Natural killer cell (primary cell): ENCODE results near the gene TRAPPC11. TPM values are rescaled to one million over a fixed set of nuclear protein-coding genes. Genes with fewer than 3 reads are reported as not detected.

Experiments
- ATAC-seq, 3 donors: fragments of 150-1000 bp in 2 of 3; fragments of 200-7000 bp in 1 of 3; cut with Tn5 transposase; 1 replicate in 1 of 3; 2 replicates in 2 of 3; pipeline ENCODE4 v1.10.0; 2021; ENCODE audit warnings: mild to moderate bottlenecking in 2 of 3, moderate library complexity in 2 of 3
- DNase-seq, 2 donors: peaks; one replicate each; pipeline versions ENCODE4 v3.0.0 to v3.0.0-alpha.2; 2013 to 2021; ENCODE audit warnings: mixed read lengths in 1 of 2
- H3K27ac ChIP-seq: one replicate; pipeline ENCODE4 v1.5.1; 2013; ENCODE audit warnings: mild to moderate bottlenecking, low read length
- H3K27me3 ChIP-seq: one replicate; pipeline ENCODE4 v1.6.1; 2013; ENCODE audit warnings: low read length; ENCODE audit not compliant: control insufficient read depth, insufficient read depth
- H3K36me3 ChIP-seq: one replicate; pipeline ENCODE4 v1.6.1; 2013; ENCODE audit warnings: low read length; ENCODE audit not compliant: control insufficient read depth, insufficient read depth
- H3K4me1 ChIP-seq: one replicate; pipeline ENCODE4 v1.6.1; 2013; ENCODE audit warnings: low read length; ENCODE audit not compliant: control insufficient read depth, insufficient read depth
- H3K4me3 ChIP-seq: one replicate; pipeline ENCODE4 v1.5.1; 2013; ENCODE audit warnings: low read length
- H3K9me3 ChIP-seq: one replicate; pipeline ENCODE4 v1.6.1; 2013; ENCODE audit warnings: low read length; ENCODE audit not compliant: control insufficient read depth, insufficient read depth
- H3K27ac Mint-ChIP-seq, 2 donors: one replicate each; pipeline ENCODE4 v1.8.0; 2022; ENCODE audit warnings: mild to moderate bottlenecking in 2 of 2, mixed read lengths in 2 of 2, moderate library complexity in 1 of 2
- H3K27me3 Mint-ChIP-seq, 2 donors: one replicate each; pipeline ENCODE4 v1.8.0; 2022; ENCODE audit warnings: low read depth in 2 of 2, mixed read lengths in 2 of 2
- H3K36me3 Mint-ChIP-seq: one replicate; pipeline ENCODE4 v1.8.0; 2022; ENCODE audit warnings: mixed read lengths
- H3K4me1 Mint-ChIP-seq, 2 donors: one replicate each; pipeline ENCODE4 v1.8.0; 2022; ENCODE audit warnings: mixed read lengths in 2 of 2
- H3K4me3 Mint-ChIP-seq: one replicate; pipeline ENCODE4 v1.8.0; 2022; ENCODE audit warnings: mild to moderate bottlenecking, moderate library complexity, mixed read lengths
- H3K9me3 Mint-ChIP-seq, 2 donors: one replicate each; pipeline ENCODE4 v1.8.0; 2022; ENCODE audit warnings: mixed read lengths in 2 of 2
- WGBS: methylation state at CpG from one replicate; pipeline ENCODE4 v1.1.7; 2013; ENCODE audit warnings: missing lambda C conversion rate; ENCODE audit not compliant: insufficient coverage; 5-methylcytosine and 5-hydroxymethylcytosine counted together
- intact Hi-C: fragments of 100-400 bp; cut with micrococcal nuclease; formaldehyde crosslinking; loops from one replicate; pipeline ENCODE4 v1.14.2; 2022
- total RNA-seq, 4 donors: library from RNA; stranded (reverse); fragments of 120-200 nt in 1 of 4; gene quantifications; one replicate each; pipeline versions ENCODE4 v1.2.3 to v1.2.4, GENCODE V29; 2013 to 2022
- TF ChIP-seq, protein P1 (sequence below): fragments of 200-600 bp; IDR thresholded peaks from one replicate; pipeline ENCODE4 v1.8.0; 2022; ENCODE audit warnings: antibody characterized with exemption

TRAPPC11 gene
- total RNA-seq, 3 donors from 2014 or later (not counting 1 experiment from before 2014, with no cell fraction given): 33.4 to 41.7 (median 36.8) TPM

- peak overlapping the region; percentile 85 for H3K27ac ChIP-seq
- Mint-ChIP-seq H3K4me1 (peaks cover 31 to 34% of the 10 kb centered on the region in 2 donors), H3K4me3 (peak overlapping the region; percentile 87), H3K9me3 (no peaks in the 10 kb centered on the region), H3K36me3 (no peaks in the 10 kb centered on the region), H3K27ac (peak overlapping the region; percentile 88 to 89), H3K27me3 (no peaks in the 10 kb centered on the region)
- intact Hi-C loops: loop anchor here (1.0 kb wide), 2 partner anchors 152 to 214 kb away; partner anchors contain the start of gene CDKN2AIP
- ATAC-seq: no peak
- TF ChIP-seq, protein P1, sequence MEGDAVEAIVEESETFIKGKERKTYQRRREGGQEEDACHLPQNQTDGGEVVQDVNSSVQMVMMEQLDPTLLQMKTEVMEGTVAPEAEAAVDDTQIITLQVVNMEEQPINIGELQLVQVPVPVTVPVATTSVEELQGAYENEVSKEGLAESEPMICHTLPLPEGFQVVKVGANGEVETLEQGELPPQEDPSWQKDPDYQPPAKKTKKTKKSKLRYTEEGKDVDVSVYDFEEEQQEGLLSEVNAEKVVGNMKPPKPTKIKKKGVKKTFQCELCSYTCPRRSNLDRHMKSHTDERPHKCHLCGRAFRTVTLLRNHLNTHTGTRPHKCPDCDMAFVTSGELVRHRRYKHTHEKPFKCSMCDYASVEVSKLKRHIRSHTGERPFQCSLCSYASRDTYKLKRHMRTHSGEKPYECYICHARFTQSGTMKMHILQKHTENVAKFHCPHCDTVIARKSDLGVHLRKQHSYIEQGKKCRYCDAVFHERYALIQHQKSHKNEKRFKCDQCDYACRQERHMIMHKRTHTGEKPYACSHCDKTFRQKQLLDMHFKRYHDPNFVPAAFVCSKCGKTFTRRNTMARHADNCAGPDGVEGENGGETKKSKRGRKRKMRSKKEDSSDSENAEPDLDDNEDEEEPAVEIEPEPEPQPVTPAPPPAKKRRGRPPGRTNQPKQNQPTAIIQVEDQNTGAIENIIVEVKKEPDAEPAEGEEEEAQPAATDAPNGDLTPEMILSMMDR: no peak
- peak overlapping the region; percentile 63 for H3K4me3 ChIP-seq
- no peaks in the 10 kb centered on the region for H3K27me3 ChIP-seq
- H3K36me3 ChIP-seq: peaks cover 12% of the 10 kb centered on the region
- H3K4me1 ChIP-seq: peaks cover 15% of the 10 kb centered on the region
- DNase-seq: peak in 1 of 2 donors; percentile 49
- WGBS: under 1% methylated on average over 26 of the region's 39 CpGs
- H3K9me3 ChIP-seq: no peaks in the 10 kb centered on the region
Measured at GRCh38 chr4:183658362-183659028, 598 bp upstream of the TRAPPC11 start.

DNA sequence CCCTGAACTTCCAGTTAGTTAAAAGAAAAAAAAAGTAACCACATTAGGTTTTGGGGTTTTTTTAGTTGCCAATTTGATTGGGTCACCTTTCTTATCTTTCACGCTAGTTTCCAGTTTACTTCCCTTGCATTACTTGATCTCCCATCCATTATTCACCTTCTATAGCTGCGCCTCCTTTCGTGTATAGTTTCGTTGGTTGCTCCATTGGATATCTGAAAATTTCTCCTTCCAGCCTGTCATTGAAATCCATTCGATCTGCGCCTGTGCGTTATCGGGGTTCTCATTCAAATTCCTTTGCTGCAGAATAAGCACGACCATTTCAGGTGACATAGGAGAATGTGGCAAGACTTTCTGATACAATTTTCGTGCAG, 764 bp downstream of the TRAPPC11 start:
- Histone ChIP-seq H3K4me3 (peak overlapping the region; percentile 63), H3K4me1 (peaks cover 15% of the 10 kb centered on the region), H3K27me3 (no peaks in the 10 kb centered on the region), H3K27ac (peak overlapping the region; percentile 85), H3K36me3 (peaks cover 9% of the 10 kb centered on the region), H3K9me3 (no peaks in the 10 kb centered on the region)
- H3K4me3 Mint-ChIP-seq: peak overlapping the region; percentile 87
- H3K4me1 Mint-ChIP-seq: peaks cover 34 to 37% of the 10 kb centered on the region in 2 donors
- 13% methylated on average over 10 of the region's 10 CpGs for WGBS
- no peak for ATAC-seq
- H3K36me3 Mint-ChIP-seq: no peaks in the 10 kb centered on the region
- TF ChIP-seq, protein P1: no peak
- DNase-seq: no peak
- H3K27me3 Mint-ChIP-seq: no peaks in the 10 kb centered on the region
- H3K27ac Mint-ChIP-seq: peak overlapping the region; percentile 88 to 89
- intact Hi-C loops: loop anchor here (1.0 kb wide), 2 partner anchors 154 to 216 kb away; partner anchors contain the start of gene CDKN2AIP
- H3K9me3 Mint-ChIP-seq: no peaks in the 10 kb centered on the region

- 91% methylated on average over 1 of the region's 1 CpG for WGBS
- H3K27ac Mint-ChIP-seq: no peak overlapping the region
- Histone ChIP-seq H3K9me3 (no peaks in the 10 kb centered on the region), H3K27ac (no peak overlapping the region), H3K4me1 (no peaks in the 10 kb centered on the region), H3K27me3 (no peaks in the 10 kb centered on the region), H3K36me3 (peaks cover 56% of the 10 kb centered on the region), H3K4me3 (no peak overlapping the region)
- H3K9me3 Mint-ChIP-seq: no peaks in the 10 kb centered on the region
- no peak for DNase-seq
- no peak overlapping the region for H3K4me3 Mint-ChIP-seq
- no peaks in the 10 kb centered on the region for H3K27me3 Mint-ChIP-seq
- intact Hi-C loops: no loop called here
- ATAC-seq: no peak
- TF ChIP-seq, protein P1: no peak
- peaks cover 8 to 11% of the 10 kb centered on the region in 2 donors for H3K4me1 Mint-ChIP-seq
- H3K36me3 Mint-ChIP-seq: peaks cover 12% of the 10 kb centered on the region
Measured at GRCh38 chr4:183666088-183666487, 7.0 kb downstream of the TRAPPC11 start.
